ENCODE data around the gene C2CD3.

The C2CD3 gene

GRCh38 chr11:73975479-73975757 lies 195.4 kb downstream of the C2CD3 start:
- Histone ChIP-seq H3K36me3 (ENCODE audit: insufficient read depth) (no peaks in the 10 kb centered on the region), H3K27ac (no peak overlapping the region), H4K20me1 (ENCODE audit: insufficient read depth) (no peaks in the 10 kb centered on the region), H3K4me1 (ENCODE audit: low read depth, poor library complexity, severe bottlenecking) (peaks cover 56% of the 10 kb centered on the region), H3K79me2 (ENCODE audit: insufficient read depth, low read depth) (no peaks in the 10 kb centered on the region; the same call in 1 of the 2 replicates), H3K4me3 (IDR thresholded peaks at IDR 0.05; ENCODE audit: insufficient read depth, low read depth, low read length) (no peak overlapping the region), H3K27me3 (ENCODE audit: insufficient read depth, low read depth) (no peaks in the 10 kb centered on the region), H2AFZ (ENCODE audit: low read depth) (no peak overlapping the region), H3K9ac (no peak overlapping the region), H3K4me2 (no peak overlapping the region)
- TF ChIP-seq CTCF (conservative IDR thresholded peaks at IDR 0.05; ENCODE audit: low read depth, low read length): no peak

DNA sequence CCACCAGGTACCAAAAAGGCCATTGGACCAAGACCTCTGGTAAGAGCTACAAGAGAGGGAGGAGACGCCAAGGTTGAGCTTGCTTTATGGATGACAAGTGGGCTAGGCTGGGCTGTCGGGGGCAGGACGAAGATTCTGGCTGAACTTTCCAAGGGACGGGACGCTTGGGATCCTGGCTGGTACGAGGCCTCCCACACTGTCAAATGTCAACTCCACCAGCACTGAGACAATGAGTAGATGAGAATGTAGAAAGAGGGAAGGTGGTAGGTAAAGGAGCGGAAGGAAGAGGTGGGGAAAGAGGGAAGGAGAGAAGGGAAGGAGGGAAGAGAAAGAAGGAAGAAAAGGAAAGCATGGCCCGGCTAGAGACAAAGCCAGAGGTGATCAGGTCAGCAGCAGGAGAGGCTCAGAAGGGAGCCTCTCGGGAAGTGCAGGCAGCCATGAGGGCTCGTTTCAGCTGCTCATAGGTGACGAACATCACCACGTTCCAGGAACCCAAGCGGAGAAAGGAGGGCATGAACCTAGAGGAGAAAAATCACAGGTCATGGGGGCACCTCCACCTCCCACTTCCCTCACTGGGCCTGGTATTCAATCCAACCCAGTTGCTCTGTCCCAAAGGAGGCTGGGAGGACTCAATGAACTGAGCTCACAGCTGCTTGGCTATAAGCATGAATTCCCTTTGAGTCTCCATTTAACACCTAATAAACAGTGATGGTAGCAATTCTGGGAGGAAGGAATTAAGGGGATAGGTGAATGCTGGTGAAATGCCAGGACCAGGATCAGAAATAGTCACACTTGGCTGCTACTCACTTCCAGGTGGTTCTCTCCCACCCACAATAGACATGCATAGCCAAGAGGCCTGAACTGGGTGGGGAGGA lies 196.0 kb downstream of the C2CD3 start:
- TF ChIP-seq CTCF (conservative IDR thresholded peaks at IDR 0.05; ENCODE audit: low read depth, low read length): no peak
- Histone ChIP-seq H3K27ac (no peak overlapping the region), H3K79me2 (ENCODE audit: insufficient read depth, low read depth) (no peaks in the 10 kb centered on the region; the same call in 1 of the 2 replicates), H3K4me3 (IDR thresholded peaks at IDR 0.05; ENCODE audit: insufficient read depth, low read depth, low read length) (no peak overlapping the region), H3K27me3 (ENCODE audit: insufficient read depth, low read depth) (no peaks in the 10 kb centered on the region), H3K4me2 (no peak overlapping the region; the same call in 1 of the 2 replicates), H2AFZ (ENCODE audit: low read depth) (no peak overlapping the region), H3K4me1 (ENCODE audit: low read depth, poor library complexity, severe bottlenecking) (peaks cover 51% of the 10 kb centered on the region), H3K9ac (no peak overlapping the region), H4K20me1 (ENCODE audit: insufficient read depth) (no peaks in the 10 kb centered on the region), H3K36me3 (ENCODE audit: insufficient read depth) (no peaks in the 10 kb centered on the region)

DNA sequence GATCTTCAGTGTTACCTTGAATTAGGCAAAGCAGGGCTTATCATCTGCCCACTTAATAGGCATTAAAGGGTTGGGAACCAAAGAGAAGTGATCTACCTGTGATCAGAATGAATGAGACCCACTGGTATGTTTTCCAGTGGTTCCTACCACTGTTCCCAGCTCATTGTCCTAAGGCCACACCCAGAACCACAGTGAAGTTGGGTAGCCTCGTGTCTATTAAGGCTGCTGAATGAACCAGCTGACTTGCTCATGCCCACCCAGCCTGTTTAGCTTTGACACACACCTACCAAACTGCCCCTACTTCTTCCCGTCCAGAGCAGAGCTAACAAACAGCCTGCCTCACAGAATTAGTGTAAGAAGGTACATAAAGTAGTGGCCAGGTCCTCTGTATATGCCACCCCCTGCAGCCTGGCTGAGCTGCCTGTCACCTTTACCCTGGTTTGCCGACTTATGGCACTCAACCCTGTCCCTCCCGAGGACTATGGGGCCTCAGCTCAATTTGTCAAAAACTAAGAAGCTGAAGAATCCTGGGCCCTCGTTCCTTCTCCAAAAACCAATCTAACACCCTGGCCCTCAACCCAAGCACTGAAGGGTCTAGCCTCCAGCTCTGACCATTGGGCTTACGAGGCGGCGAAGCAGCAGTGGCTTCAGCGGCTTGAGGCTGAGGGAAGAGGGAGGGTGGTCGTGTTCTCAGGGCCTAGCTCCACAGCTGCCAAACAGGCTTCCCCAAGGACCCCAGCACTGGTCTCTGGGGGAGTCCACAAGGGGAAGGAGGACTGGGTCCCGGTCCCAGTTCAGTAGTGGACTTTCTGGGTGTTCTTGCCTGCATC lies 198.0 kb downstream of the C2CD3 start:
- TF ChIP-seq CTCF (conservative IDR thresholded peaks at IDR 0.05; ENCODE audit: low read depth, low read length): no peak
- Histone ChIP-seq H3K79me2 (ENCODE audit: insufficient read depth, low read depth) (no peaks in the 10 kb centered on the region), H3K36me3 (ENCODE audit: insufficient read depth) (no peaks in the 10 kb centered on the region), H3K4me2 (no peak overlapping the region), H3K9ac (no peak overlapping the region), H3K4me3 (IDR thresholded peaks at IDR 0.05; ENCODE audit: insufficient read depth, low read depth, low read length) (no peak overlapping the region), H3K27me3 (ENCODE audit: insufficient read depth, low read depth) (no peaks in the 10 kb centered on the region), H2AFZ (ENCODE audit: low read depth) (no peak overlapping the region), H3K27ac (no peak overlapping the region), H4K20me1 (ENCODE audit: insufficient read depth) (no peaks in the 10 kb centered on the region), H3K4me1 (ENCODE audit: low read depth, poor library complexity, severe bottlenecking) (peaks cover 35% of the 10 kb centered on the region)

- Histone ChIP-seq H3K9ac (no peak overlapping the region), H2AFZ (ENCODE audit: low read depth) (no peak overlapping the region), H3K79me2 (ENCODE audit: insufficient read depth, low read depth) (no peaks in the 10 kb centered on the region), H3K4me3 (IDR thresholded peaks at IDR 0.05; ENCODE audit: insufficient read depth, low read depth, low read length) (no peak overlapping the region), H3K27ac (no peak overlapping the region), H3K36me3 (ENCODE audit: insufficient read depth) (no peaks in the 10 kb centered on the region), H3K27me3 (ENCODE audit: insufficient read depth, low read depth) (no peaks in the 10 kb centered on the region), H4K20me1 (ENCODE audit: insufficient read depth) (no peaks in the 10 kb centered on the region), H3K4me2 (no peak overlapping the region), H3K4me1 (ENCODE audit: low read depth, poor library complexity, severe bottlenecking) (peaks cover 35% of the 10 kb centered on the region)
- TF ChIP-seq CTCF (conservative IDR thresholded peaks at IDR 0.05; ENCODE audit: low read depth, low read length): no peak
These were observed 198.6 kb downstream of the C2CD3 start for GRCh38 chr11:73972187-73972586.

Data from KMS-11 (cell line).